KMS-11 (cell line): ENCODE results near the gene TFR2.

Source experiments
- H2AFZ ChIP-seq: fragments of 200-600 bp; sonication (generic); 2 replicates; pipeline ENCODE4 v1.6.1; 2016; ENCODE audit warnings: antibody characterized with exemption, mixed run types, low read depth
- H3K27ac ChIP-seq: fragments of 200-600 bp; sonication (generic); 2 replicates; pipeline ENCODE4 v1.6.1; 2016; ENCODE audit warnings: mild to moderate bottlenecking, mixed run types
- H3K27me3 ChIP-seq: fragments of 200-600 bp; sonication (generic); 2 replicates; pipeline ENCODE4 v1.6.1; 2017; ENCODE audit warnings: mild to moderate bottlenecking, low read depth, mixed run types, moderate library complexity; ENCODE audit not compliant: insufficient read depth
- H3K36me3 ChIP-seq: fragments of 200-600 bp; sonication (generic); 2 replicates; pipeline ENCODE4 v1.6.1; 2017; ENCODE audit warnings: mild to moderate bottlenecking, mixed run types; ENCODE audit not compliant: insufficient read depth
- H3K4me1 ChIP-seq: fragments of 200-600 bp; sonication (generic); 2 replicates; pipeline ENCODE4 v1.6.1; 2016; ENCODE audit warnings: mild to moderate bottlenecking, low read depth, mixed run types; ENCODE audit not compliant: poor library complexity, severe bottlenecking
- H3K4me2 ChIP-seq: fragments of 200-600 bp; sonication (generic); 2 replicates; pipeline ENCODE4 v1.7.0; 2016; ENCODE audit warnings: mild to moderate bottlenecking, mixed run types
- H3K4me3 ChIP-seq: fragments of 200-600 bp; sonication (generic); IDR thresholded peaks from 2 replicates; pipeline ENCODE4 v1.6.1; 2017; ENCODE audit warnings: low read depth, low read length, mixed read lengths; ENCODE audit not compliant: insufficient read depth
- H3K79me2 ChIP-seq: fragments of 200-600 bp; sonication (generic); 2 replicates; pipeline ENCODE4 v1.6.1; 2016; ENCODE audit warnings: low read depth, mixed run types; ENCODE audit not compliant: insufficient read depth
- H3K9ac ChIP-seq: fragments of 200-600 bp; sonication (generic); 2 replicates; pipeline ENCODE4 v1.6.1; 2016; ENCODE audit warnings: mild to moderate bottlenecking, mixed run types
- H4K20me1 ChIP-seq: fragments of 200-600 bp; sonication (generic); 2 replicates; pipeline ENCODE4 v1.6.1; 2016; ENCODE audit warnings: mild to moderate bottlenecking, mixed run types; ENCODE audit not compliant: insufficient read depth
- CTCF ChIP-seq: fragments of 200-600 bp; sonication (generic); conservative IDR thresholded peaks from 2 replicates; pipeline ENCODE4 v1.6.1; 2017; ENCODE audit warnings: low read depth, mild to moderate bottlenecking, antibody characterized with exemption, low read length, moderate library complexity, mixed read lengths

Gene TFR2

GRCh38 chr7:100586266-100587025 is 54.9 kb downstream of the TFR2 start, which contains the start of gene FBXO24:
Gene FBXO24, plus strand, starts transcription at chr7:100586328. Its CDS starts 298 bp downstream, at chr7:100586626.
- peak within 1 kb of the TSS; percentile 64 for H3K27ac ChIP-seq
- TF ChIP-seq CTCF = no peak
- H3K4me3 ChIP-seq = no peak within 1 kb of the TSS
- peak within 1 kb of the TSS; percentile 80 for H3K4me2 ChIP-seq
- H3K9ac ChIP-seq = peak within 1 kb of the TSS; percentile 72; the same call in 1 of the 2 replicates
- peaks cover 12% of the 10 kb centered on the region for H3K4me1 ChIP-seq
- H3K36me3 ChIP-seq = no peaks in the 10 kb centered on the region
- no peaks in the 10 kb centered on the region for H4K20me1 ChIP-seq
- H3K79me2 ChIP-seq = peaks cover 4% of the 10 kb centered on the region; the same call in 1 of the 2 replicates
- peaks cover 31% of the 10 kb centered on the region for H3K27me3 ChIP-seq
- H2AFZ ChIP-seq = peak within 1 kb of the TSS; percentile 79

GRCh38 chr7:100585511-100586265 is 55.7 kb downstream of the TFR2 start, which contains the start of gene LRCH4:
Gene LRCH4, minus strand, starts transcription at chr7:100586129. Its CDS starts 29 bp downstream, at chr7:100586100.
- no peaks in the 10 kb centered on the region for H3K36me3 ChIP-seq
- peak within 1 kb of the TSS; percentile 79 for H2AFZ ChIP-seq
- no peak within 1 kb of the TSS for H3K4me3 ChIP-seq
- H3K27ac ChIP-seq = peak within 1 kb of the TSS; percentile 64
- peaks cover 4% of the 10 kb centered on the region; the same call in 1 of the 2 replicates for H3K79me2 ChIP-seq
- H3K4me1 ChIP-seq = peaks cover 12% of the 10 kb centered on the region
- H3K27me3 ChIP-seq = peaks cover 23% of the 10 kb centered on the region
- peak within 1 kb of the TSS; percentile 72; the same call in 1 of the 2 replicates for H3K9ac ChIP-seq
- peak within 1 kb of the TSS; percentile 80 for H3K4me2 ChIP-seq
- TF ChIP-seq CTCF = no peak
- H4K20me1 ChIP-seq = no peaks in the 10 kb centered on the region

DNA sequence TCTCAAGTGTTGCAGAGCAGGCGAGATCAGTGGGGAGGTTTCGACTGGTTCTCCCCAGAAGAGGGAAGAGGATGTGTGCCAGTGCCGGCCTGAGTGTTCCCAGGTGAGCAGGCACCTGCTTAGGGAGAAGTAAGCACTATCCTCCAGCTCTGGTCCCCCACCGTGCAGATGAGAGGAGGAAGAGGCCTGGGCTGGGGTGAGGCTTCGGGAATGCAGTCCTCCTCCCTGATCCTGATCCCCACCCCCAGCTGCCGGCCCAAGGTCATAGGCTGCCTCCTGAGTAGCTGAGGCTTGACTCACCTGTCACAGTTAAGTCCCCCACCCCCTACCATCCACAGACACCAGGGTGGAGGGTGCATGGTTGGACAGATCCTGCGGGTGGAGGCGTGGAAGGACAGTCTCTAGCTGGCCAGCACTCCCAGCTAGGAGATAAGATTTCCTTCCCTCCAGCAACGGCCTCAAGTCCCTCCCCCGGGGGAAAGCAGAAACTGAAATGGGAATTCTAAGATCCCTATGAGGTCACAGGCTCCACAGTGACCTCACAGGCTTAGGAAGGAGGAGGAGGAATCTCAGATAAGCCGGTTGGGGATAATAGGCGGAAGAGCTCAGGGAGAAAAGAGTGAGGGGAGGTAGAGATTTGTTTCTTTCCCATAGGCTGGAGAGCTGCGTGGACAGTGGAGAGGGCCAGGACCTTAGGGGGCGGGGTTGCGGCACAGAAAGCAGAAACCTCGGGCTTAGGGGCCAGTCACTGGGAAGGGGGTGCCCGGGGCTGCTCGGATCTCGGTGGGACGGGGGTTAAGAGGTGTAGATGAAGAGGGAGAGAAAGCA is 56.5 kb downstream of the TFR2 start:
- H3K79me2 ChIP-seq = peaks cover 4% of the 10 kb centered on the region; the same call in 1 of the 2 replicates
- H3K27ac ChIP-seq = no peak overlapping the region
- H3K4me3 ChIP-seq = no peak overlapping the region
- H4K20me1 ChIP-seq = no peaks in the 10 kb centered on the region
- H3K27me3 ChIP-seq = peaks cover 16% of the 10 kb centered on the region
- H3K9ac ChIP-seq = peak overlapping the region; percentile 72; the same call in 1 of the 2 replicates
- H3K4me1 ChIP-seq = peaks cover 12% of the 10 kb centered on the region
- H3K36me3 ChIP-seq = no peaks in the 10 kb centered on the region
- H3K4me2 ChIP-seq = peak overlapping the region; percentile 80
- H2AFZ ChIP-seq = peak overlapping the region; percentile 41; the same call in 1 of the 2 replicates
- TF ChIP-seq CTCF = no peak

- peak overlapping the region; percentile 80; the same call in 1 of the 2 replicates for H3K4me2 ChIP-seq
- H3K27me3 ChIP-seq = peaks cover 8% of the 10 kb centered on the region
- no peak overlapping the region for H3K4me3 ChIP-seq
- H3K9ac ChIP-seq = no peak overlapping the region
- H3K27ac ChIP-seq = no peak overlapping the region
- TF ChIP-seq CTCF = no peak
- H2AFZ ChIP-seq = no peak overlapping the region
- H4K20me1 ChIP-seq = no peaks in the 10 kb centered on the region
- H3K79me2 ChIP-seq = peaks cover 4% of the 10 kb centered on the region; the same call in 1 of the 2 replicates
- peaks cover 12% of the 10 kb centered on the region for H3K4me1 ChIP-seq
- H3K36me3 ChIP-seq = no peaks in the 10 kb centered on the region
These were observed 57.2 kb downstream of the TFR2 start for GRCh38 chr7:100584054-100584682.
